ENCODE data around the gene ZDHHC14.

ZDHHC14 gene

GRCh38 chr6:157613011-157613522 lies 232.1 kb downstream of the ZDHHC14 start:
- TF ChIP-seq CTCF (conservative IDR thresholded peaks at IDR 0.05; ENCODE audit: low read depth) = no peak
- DNase-seq (ENCODE audit: low spot score) = peak; percentile 92
- ChIA-PET CTCF (interaction anchor here (0.5 to 1.7 kb wide), 4 partner anchors 26 to 727 kb away, joined by 3 to 5 read pairs (median 5); no protein-coding TSS in a partner anchor), POLR2A (ENCODE audit: low non-redundant PET) (no interaction called here)
- H3K27ac ChIP-seq = peak overlapping the region; percentile 78

GRCh38 chr6:157614026-157614568 lies 233.1 kb downstream of the ZDHHC14 start:
- ChIA-PET CTCF (interaction anchor here (0.5 to 1.7 kb wide), 4 partner anchors 43 to 299 kb away, joined by 3 to 5 read pairs (median 4); no protein-coding TSS in a partner anchor), POLR2A (ENCODE audit: low non-redundant PET) (interaction anchor here (0.6 kb wide), 1 partner anchor 234 kb away, joined by 4 read pairs; no protein-coding TSS in a partner anchor)
- no peak for TF ChIP-seq CTCF (conservative IDR thresholded peaks at IDR 0.05; ENCODE audit: low read depth)
- DNase-seq (ENCODE audit: low spot score) = no peak
- H3K27ac ChIP-seq = peak overlapping the region; percentile 78

- no peak overlapping the region for H3K27ac ChIP-seq
- no peak for DNase-seq (ENCODE audit: low spot score)
- no peak for TF ChIP-seq CTCF (conservative IDR thresholded peaks at IDR 0.05; ENCODE audit: low read depth)
- CTCF ChIA-PET = interaction anchor here (0.5 to 0.6 kb wide), 2 partner anchors 257 to 396 kb away, joined by 3 read pairs; no protein-coding TSS in a partner anchor
- POLR2A ChIA-PET (ENCODE audit: low non-redundant PET) = no interaction called here
These were observed 234.4 kb downstream of the ZDHHC14 start for GRCh38 chr6:157615420-157615769.

GRCh38 chr6:157615951-157616350 lies 235.0 kb downstream of the ZDHHC14 start:
- no peak for DNase-seq (ENCODE audit: low spot score)
- ChIA-PET CTCF (interaction anchor here (0.5 to 0.6 kb wide), 2 partner anchors 256 to 396 kb away, joined by 3 read pairs; no protein-coding TSS in a partner anchor), POLR2A (ENCODE audit: low non-redundant PET) (no interaction called here)
- H3K27ac ChIP-seq = no peak overlapping the region
- TF ChIP-seq CTCF (conservative IDR thresholded peaks at IDR 0.05; ENCODE audit: low read depth) = no peak

GRCh38 chr6:157620944-157621343 lies 240.0 kb downstream of the ZDHHC14 start:
- no peak overlapping the region for H3K27ac ChIP-seq
- TF ChIP-seq CTCF (conservative IDR thresholded peaks at IDR 0.05; ENCODE audit: low read depth) = no peak
- CTCF ChIA-PET = no interaction called here
- POLR2A ChIA-PET (ENCODE audit: low non-redundant PET) = no interaction called here
- DNase-seq (ENCODE audit: low spot score) = peak; percentile 42

GRCh38 chr6:157621406-157621805 lies 240.4 kb downstream of the ZDHHC14 start:
- no peak overlapping the region for H3K27ac ChIP-seq
- no peak for DNase-seq (ENCODE audit: low spot score)
- ChIA-PET POLR2A (ENCODE audit: low non-redundant PET) (interaction anchor here (0.7 kb wide), 1 partner anchor 50 kb away, joined by 6 read pairs; no protein-coding TSS in a partner anchor), CTCF (no interaction called here)
- TF ChIP-seq CTCF (conservative IDR thresholded peaks at IDR 0.05; ENCODE audit: low read depth) = no peak

All from RWPE1 (cell line).